ENCODE data around the gene ESPN.
"Not testable (repeated sequence)": the region's sequence is repeated elsewhere in the genome, so short reads cannot be mapped to it uniquely, and the experiment has no call there.

The ESPN gene

DNA sequence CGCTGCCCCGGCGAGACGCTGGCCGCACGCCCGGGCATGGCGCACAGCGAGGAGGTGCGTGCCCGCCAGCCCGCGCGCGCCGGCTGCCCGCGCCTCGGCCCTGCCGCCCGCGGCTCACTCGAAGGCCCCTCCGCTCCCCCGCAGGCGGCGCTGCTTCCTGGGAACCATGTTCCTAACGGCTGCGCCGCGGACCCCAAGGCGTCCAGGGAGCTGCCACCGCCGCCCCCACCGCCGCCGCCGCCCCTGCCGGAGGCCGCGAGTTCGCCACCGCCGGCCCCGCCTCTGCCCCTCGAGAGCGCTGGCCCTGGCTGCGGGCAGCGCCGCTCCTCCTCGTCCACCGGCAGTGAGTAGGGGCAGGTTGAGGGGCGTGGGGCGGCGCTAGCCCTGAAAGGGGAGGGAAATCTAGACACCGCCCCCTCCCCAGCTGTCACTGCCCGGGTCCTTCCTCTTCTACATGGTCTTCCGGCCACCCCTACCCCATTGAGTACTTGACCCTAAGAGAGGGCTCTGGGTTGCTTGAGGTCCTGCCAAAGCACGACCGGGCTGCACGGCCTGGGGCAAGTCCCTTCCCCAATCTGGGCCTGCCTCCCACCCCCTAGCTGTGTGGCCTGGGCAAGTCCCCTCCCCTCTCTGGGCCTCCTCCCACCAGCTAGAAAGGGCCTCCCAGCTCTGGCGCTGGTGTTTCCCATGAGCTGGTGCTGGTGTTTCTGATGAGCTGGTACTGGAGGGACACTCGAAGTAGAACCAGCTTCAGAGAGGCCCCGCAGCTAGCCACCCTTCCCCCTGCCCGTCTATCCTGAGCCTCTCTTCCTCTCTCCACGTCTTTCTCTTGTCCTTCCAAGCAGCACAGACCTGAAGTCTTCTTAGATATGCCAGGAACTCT is 24.4 kb downstream of the ESPN start:
- DNase-seq: peak; percentile 91

GRCh38 chr1:6450005-6450450 is 25.5 kb downstream of the ESPN start:
- DNase-seq: no peak

DNA sequence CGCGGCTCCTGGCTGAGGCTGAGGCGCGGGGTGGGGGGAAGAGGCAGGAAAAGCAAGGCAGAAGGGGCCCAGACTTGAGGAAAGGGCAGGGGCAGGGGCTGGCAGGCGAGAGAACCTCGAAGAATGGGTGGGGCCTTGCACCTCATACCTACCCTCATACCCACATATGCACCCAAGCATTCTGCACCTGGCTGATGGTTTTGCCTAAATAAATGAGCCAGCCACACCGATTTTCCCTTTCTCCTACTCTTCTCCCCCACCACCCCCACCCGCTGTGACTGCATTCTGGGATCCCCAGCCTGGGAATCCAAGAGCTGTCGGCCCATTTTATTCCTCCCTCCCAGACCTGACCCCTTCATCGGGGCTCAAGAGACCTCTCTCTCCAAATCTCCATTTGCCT is 25.9 kb downstream of the ESPN start:
- not testable (repeated sequence) for DNase-seq

DNA sequence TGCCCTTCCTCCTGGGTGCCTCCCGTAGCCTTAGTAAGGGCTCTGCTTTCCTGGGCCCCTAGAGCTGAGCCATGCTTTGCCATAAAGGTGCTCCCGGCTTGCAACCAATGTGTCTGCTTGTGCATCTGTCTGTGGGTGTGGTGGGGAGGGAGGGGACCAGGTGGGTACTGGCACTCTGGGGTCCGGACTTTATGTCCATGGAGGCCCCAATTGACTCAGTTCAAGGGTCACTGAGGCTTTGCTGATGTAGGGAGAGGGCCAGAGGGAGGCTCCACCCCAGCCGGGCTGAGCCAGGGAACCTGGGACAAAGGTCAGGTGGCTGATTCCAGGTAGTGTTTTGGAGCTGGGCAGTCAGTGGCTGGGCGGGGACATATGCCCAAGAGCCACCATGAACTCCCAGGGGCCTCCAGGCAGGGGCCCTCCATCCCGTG is 26.4 kb downstream of the ESPN start:
- no peak for DNase-seq

DNA sequence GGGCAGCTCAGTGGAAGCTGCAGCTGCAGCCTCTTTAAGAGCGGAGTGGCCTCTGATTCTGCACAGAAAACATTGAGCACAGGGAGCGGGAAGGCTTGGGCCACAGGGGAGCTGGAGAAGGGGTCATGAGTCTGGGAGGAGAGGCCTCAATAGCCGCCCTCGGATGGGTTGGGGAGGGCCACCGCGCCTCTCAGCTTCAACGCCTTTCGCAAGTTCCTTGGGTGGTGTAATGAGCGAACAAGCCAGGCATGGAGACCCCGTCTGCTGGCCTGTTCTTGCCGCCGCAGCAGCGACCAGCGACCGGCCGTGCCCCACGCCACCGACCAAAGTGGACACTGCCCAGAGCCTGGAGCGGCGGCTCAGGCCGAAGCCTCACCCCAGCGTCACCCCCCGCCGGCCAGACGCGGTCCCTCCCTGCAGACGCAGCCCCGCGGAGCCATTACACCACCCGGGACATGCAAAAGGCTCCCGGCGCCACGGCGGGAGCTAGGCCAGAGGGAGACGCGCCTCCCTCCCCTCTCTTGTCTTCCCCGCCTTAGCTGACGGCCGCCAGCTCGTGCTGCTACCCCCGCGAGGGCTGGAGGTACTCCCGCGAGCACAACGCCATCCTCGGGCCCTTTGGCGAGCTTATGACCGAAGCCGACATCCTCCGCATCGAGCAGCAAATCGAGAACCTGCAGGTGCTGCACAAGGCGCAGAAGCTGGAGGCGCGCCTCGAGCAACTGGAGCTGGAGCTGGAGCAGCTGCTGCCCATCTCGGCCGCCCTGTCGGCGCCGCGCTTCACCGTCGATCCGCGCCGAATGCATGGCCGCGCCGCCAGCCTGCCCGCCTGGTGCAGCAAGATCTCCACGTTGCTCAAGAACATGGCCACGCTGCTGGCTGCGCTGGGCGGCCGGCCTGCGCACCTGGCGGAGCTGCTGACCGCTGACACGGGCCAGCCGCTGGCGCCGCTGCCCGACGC is 29.6 kb downstream of the ESPN start:
- not testable (repeated sequence) for DNase-seq

- DNase-seq: no peak
Measured at GRCh38 chr1:6454856-6455751, 30.5 kb downstream of the ESPN start.

DNA sequence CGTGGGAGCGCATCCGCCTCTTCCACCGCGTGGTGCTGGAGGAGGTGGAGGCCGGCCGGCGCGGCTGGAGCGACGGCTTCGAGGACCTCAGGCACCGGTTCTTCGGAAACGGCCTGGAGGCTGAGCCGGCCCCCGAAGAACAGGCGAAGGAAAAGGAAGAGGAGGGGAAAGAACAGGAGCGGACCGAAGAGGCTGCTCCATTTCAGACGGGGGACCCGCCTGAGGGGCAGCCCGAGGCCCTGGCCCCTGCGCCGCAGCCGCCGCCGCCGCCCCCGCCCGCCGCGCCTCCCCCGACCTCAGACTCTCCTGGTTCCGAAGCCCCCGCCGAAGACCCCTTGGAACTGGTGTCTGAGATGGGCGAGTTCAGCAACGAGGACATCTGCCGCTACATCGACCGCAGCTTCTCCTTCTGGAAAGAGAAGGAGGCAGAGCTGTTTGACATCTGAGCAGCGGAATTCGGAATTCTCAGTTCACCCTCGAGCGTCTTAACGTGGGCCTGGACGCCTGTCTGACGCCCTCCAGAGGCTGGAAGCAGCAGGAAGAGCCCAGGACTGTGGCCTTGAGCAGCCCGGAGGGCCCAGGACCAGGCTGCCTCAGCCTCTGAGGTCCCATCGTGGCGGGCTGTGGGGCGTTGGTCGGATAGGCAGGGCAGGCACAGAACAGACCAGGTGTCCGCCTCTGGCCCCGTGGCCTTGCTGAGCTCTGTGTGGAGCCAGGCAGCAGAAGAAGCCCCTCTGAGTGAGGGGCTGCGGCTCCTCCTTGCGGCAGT is 31.4 kb downstream of the ESPN start:
- DNase-seq: not testable (repeated sequence)

GRCh38 chr1:6456800-6457466 is 32.4 kb downstream of the ESPN start:
- no peak for DNase-seq

GRCh38 chr1:6459850-6460265 is 35.3 kb downstream of the ESPN start:
- no peak for DNase-seq

DNA sequence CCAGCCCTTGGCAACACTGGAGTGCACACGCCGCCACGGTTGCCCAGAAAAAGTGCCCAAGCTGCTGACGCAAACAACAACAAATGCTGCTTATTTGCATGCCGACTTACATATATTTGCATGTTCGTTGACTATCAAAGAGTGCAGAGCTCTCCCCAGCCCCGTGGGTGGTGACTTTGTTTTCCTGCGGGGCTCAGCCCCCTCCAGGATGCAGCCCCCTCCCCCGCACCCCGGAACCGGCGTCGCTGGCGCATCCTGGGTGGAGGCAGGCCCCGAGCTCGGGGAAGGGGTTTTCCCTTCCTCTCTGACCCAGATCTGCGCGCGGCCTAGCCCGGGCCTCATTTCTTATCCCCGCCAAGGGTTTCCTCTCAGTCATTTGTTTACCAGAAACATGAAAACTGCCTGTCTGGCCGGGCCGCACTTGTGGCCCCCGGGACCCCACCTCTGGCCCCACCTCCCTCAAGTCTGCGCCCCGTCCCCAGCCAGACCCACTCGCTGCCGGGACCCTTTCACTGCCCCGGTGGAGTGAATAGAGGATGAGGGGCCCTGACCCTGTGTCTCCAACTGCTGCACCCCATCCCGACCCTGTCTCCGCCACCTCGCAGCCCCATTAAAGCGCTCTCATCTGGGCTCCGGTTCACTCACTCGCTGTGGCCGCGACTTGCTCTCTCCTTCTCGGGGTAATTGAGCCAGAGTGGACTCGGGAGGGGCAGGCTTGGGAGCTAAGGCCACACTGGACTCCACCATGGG is 35.9 kb downstream of the ESPN start:
- DNase-seq: no peak

GRCh38 chr1:6461051-6461530 is 36.5 kb downstream of the ESPN start:
- DNase-seq: no peak

DNA sequence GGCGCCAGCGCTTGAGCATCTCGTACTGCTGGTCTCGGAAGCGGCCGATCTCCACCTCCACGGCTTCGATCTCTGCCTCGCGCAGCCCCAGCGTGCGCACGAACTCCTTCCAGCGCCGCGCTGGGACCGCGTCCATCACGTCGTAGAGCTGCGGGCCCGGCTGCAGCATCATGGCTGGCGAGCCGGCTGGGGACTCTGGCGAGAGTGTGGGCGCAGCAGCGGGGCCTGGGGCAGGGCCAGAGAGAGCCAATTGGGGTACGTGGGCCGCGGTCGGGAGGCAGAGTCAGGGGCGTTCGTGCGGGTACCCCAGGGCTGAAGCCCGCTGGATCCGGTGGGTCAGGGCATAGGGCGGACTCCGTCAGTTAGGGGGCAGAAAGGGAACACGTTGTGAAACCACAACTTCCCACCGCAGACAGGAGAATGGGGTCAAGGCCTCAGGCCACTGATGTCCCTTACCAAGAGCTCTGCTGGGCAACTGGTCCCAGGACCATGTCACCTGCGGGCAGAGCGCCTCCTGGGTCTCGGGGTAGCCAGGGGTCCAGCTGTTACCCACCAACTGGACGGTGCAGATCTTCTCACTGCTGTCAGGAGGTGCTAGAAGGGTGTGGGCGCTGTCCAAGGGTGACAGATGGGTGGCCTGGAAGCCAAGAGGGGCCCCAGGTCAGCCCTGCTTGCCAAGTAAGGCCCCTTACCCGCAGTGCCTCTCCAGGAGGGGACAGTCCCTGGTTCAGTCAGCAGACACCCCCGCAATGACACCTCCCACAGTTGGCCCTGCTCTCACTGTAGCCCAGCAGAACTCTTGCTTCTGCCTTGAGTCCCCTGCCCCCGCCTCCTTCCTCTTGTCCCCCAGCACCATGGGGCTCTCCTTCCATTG is 37.2 kb downstream of the ESPN start:
- DNase-seq: no peak

DNA sequence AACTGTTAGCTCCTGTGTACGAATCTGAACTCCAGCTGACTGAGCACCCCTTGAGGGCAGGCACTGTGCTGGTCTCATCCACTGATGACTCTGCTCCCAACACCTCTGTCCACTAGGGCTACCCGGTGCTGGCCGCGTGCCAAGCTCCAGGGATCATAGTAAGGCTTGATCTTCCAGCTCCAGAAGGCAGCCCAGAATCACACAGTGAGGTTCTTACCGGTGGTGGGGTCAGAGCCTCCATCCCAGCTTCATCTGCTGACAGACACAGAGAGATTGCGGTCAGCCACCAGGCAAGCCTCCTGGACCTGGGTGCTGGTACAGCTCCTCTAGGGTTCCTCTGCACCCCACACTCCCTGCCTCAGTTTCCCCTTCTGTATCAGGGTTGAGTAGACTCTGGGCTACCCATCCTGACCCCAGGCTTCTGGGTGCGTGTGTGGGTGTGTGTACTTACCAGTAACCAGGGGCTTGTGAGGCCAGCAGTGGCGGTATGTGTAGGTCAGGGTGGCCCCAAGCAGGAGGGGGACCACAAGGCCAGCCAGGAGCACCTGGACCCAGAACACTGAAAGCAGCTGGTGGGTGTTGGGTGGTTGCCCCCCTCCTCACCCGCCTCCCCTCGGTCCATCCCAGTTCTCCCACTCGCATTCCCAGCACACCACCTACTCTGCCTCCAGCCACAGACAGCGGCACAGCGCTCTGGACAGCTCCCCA is 38.0 kb downstream of the ESPN start:
- no peak for DNase-seq

GRCh38 chr1:6463120-6463412 is 38.5 kb downstream of the ESPN start:
- no peak for DNase-seq

DNA sequence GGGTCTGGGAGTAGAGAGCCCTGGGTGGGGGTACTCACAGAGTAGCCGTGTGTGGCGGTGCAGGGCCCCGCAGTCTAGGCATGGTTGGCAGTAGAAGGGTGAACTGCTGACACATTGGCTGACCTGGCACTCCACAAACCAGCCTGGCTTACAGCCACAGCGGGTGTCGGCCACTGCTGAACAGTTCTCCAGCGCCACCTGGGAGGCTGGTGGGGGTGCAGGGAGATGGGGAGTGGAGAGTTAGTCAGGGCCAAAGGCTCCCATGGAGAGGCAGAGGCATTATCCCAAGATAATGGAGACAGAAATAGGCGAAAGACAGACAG is 39.9 kb downstream of the ESPN start:
- DNase-seq: peak; percentile 58

GRCh38 chr1:6464915-6465314 is 40.3 kb downstream of the ESPN start:
- no peak for DNase-seq

DNA sequence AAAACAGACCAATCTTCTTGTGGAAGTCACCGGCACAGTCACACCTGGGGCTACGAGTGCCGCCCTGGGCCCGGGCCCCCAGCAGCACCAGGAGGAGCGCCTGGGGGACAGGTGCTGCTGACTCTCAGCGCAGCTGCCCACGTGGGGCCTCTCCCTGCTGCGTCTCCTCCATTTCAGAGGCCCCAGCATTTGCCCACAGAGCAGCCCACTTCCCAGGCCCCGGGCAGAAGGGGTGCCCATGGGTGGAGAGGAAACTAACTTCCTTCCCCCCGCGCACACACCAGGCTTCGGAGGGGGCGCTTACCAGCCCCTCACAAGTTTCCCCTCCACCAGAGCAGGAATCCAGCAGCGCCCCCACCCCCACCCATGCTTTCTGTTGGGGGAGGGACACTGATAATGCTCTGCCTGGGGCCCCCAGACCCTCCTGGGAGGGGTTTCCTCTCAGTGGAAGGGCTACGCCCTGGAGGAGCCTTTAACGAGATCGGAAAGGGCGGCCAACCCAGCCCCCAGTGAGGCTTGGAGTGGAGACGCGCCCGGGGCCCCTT is 41.0 kb downstream of the ESPN start:
- DNase-seq: no peak

DNA sequence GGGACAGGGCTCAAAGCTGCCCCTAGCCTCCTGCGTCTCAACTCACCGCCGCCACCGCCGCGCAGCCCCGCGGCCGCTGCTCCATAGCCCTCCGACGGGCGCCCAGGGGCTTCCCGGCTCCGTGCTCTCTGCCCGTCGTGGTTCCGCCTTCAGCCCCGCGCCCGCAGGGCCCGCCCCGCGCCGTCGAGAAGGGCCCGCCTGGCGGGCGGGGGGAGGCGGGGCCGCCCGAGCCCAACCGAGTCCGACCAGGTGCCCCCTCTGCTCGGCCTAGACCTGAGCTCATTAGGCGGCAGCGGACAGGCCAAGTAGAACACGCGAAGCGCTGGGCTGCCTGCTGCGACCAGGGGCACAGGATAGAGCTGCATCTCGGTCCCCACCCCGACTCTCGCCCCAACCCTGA is 41.4 kb downstream of the ESPN start, which contains the start of gene TNFRSF25:
TNFRSF25 (minus strand) TSS at position 151 of the 400 bp plus-strand sequence; CDS start at position 85, 66 bp downstream.
- no peak for DNase-seq
